ENCODE data around the gene EPHA3. TPM values are rescaled to one million over a fixed set of nuclear protein-coding genes. Genes with fewer than 3 reads are reported as not detected.

EPHA3 gene
- total and polyA plus RNA-seq, 2 of the 4 experiments (the other 2 are of a cell fraction) = 0.10 to 0.18 TPM

DNA sequence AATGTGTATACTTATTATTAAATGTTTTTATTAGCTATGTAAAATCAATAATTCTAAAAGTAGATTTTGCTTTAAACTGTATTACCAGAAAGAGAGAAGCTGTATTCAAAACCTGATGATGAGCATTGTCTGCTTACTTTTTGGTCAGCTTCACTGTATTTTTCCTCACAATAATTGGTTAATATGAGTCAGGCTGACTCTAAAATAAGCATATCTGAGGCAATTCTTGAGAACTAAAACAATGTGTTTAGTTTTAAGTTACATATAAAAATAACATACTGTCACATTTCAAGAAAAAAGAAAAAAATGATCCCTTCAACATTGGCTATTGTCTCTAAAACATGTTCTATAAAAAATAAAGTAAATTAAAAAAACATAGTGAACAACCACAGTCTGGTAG lies 66.1 kb downstream of the EPHA3 start:
- Histone ChIP-seq H3K18ac (ENCODE audit: low read depth, low read length) (no peak overlapping the region), H3K4me1 (ENCODE audit: control insufficient read depth, insufficient read depth, low read length) (no peaks in the 10 kb centered on the region), H3K4ac (ENCODE audit: low read depth, low read length) (no peak overlapping the region), H4K8ac (ENCODE audit: low read depth in 2 of 2, low read length in 2 of 2) (no peak overlapping the region), H2AK5ac (ENCODE audit: low read depth, low read length) (no peak overlapping the region), H2AFZ (replicated peaks; ENCODE audit: low read length, poor library complexity) (no peak overlapping the region), H3K9me1 (ENCODE audit: insufficient read depth, low read length) (no peaks in the 10 kb centered on the region), H2AK9ac (replicated peaks; ENCODE audit: low read depth, low read length, poor library complexity) (no peak overlapping the region), H3K79me1 (ENCODE audit: low read depth in 1 of 2, low read length in 2 of 2) (no peaks in the 10 kb centered on the region), H2BK15ac (ENCODE audit: low read depth, low read length) (no peak overlapping the region), H3K23ac (ENCODE audit: low read depth, low read length) (no peak overlapping the region), H4K5ac (ENCODE audit: low read depth, low read length) (no peak overlapping the region), H3K36me3 (ENCODE audit: control insufficient read depth, insufficient read depth, low read length) (no peaks in the 10 kb centered on the region), H3K9ac (ENCODE audit: low read depth, low read length) (no peak overlapping the region), H4K20me1 (ENCODE audit: insufficient read depth, low read length) (no peaks in the 10 kb centered on the region), H4K91ac (ENCODE audit: insufficient read depth, low read depth, low read length) (no peak overlapping the region), H2BK20ac (ENCODE audit: low read depth, low read length) (no peak overlapping the region), H3K27me3 (ENCODE audit: control insufficient read depth, insufficient read depth, low read length) (no peaks in the 10 kb centered on the region), H3K9me3 (ENCODE audit: control insufficient read depth, insufficient read depth, low read length) (no peaks in the 10 kb centered on the region), H3K4me3 (ENCODE audit: insufficient read depth, low read depth, low read length) (no peak overlapping the region), H3K56ac (ENCODE audit: extremely low read depth, insufficient read depth, low read length) (no peak overlapping the region), H2BK5ac (ENCODE audit: low read depth, low read length, poor library complexity, severe bottlenecking) (no peak overlapping the region), H3K4me2 (ENCODE audit: low read depth, low read length) (no peak overlapping the region), H3K27ac (ENCODE audit: insufficient read depth, low read length) (no peak overlapping the region), H3K14ac (replicated peaks; ENCODE audit: low read depth, low read length) (no peak overlapping the region), H2BK120ac (ENCODE audit: low read depth, low read length) (no peak overlapping the region)
- ChIA-PET CTCF (no interaction called here), POLR2A (ENCODE audit: unreplicated experiment) (no interaction called here)
- intact Hi-C loops (cut with micrococcal nuclease) = no loop called here
- DNase-seq (peak; percentile 3), ATAC-seq (ENCODE audit: low read depth) (no peak)
- no TSS peak for BruUV-seq (replicated peaks)
- dilution Hi-C loops (cut with HindIII; ENCODE audit: low sequenced_read_pairs, unreplicated experiment) = no loop called here
- TF ChIP-seq SMC3 (IDR thresholded peaks at IDR 0.05; ENCODE audit: low read depth, low read length) (no peak), CEBPB (IDR thresholded peaks at IDR 0.05; ENCODE audit: low read depth, low read length) (no peak), ELK1 (IDR thresholded peaks at IDR 0.05; ENCODE audit: borderline replicate concordance, low read depth, low read length) (no peak), RFX5 (IDR thresholded peaks at IDR 0.05; ENCODE audit: low read depth, low read length) (no peak), FOS (IDR thresholded peaks at IDR 0.05; ENCODE audit: low read depth, low read length) (no peak), USF2 (IDR thresholded peaks at IDR 0.05; ENCODE audit: low read depth, low read length) (no peak), CHD1 (IDR thresholded peaks at IDR 0.05; ENCODE audit: low read depth, low read length) (no peak), RCOR1 (IDR thresholded peaks at IDR 0.05; ENCODE audit: insufficient replicate concordance, low read length) (no peak), POLR2A (IDR thresholded peaks at IDR 0.05; ENCODE audit: low read depth, low read length) (no peak), NFE2L2 (IDR thresholded peaks at IDR 0.05; ENCODE audit: low read depth, low read length) (no peak), MAFK (IDR thresholded peaks at IDR 0.05; ENCODE audit: low read depth, low read length) (no peak), MAZ (IDR thresholded peaks at IDR 0.05; ENCODE audit: borderline replicate concordance, low read depth, low read length) (no peak), MXI1 (IDR thresholded peaks at IDR 0.05; ENCODE audit: borderline replicate concordance, low read depth, low read length) (no peak), CTCF (conservative IDR thresholded peaks at IDR 0.05; ENCODE audit: low read depth, low read length) (no peak), BHLHE40 (IDR thresholded peaks at IDR 0.05; ENCODE audit: low read depth, low read length) (no peak), RAD21 (IDR thresholded peaks at IDR 0.05; ENCODE audit: low read length) (no peak)
- in situ Hi-C loops (cut with MboI; ENCODE audit: low sequenced_read_pairs) = no loop called here
